GM18873 (cell line): Measurements from ENCODE around the gene LRCH3.
"Not testable (repeated sequence)": the region's sequence is repeated elsewhere in the genome, so short reads cannot be mapped to it uniquely, and the experiment has no call there.

ENCODE experiments used
- ATAC-seq: cut with Tn5 transposase; IDR thresholded peaks from one replicate; pipeline ENCODE4 v1.9.1; 2021; ENCODE audit warnings: mild to moderate bottlenecking, moderate library complexity, moderate number of reproducible peaks; ENCODE audit not compliant: unreplicated experiment, low FRiP score

The LRCH3 gene

DNA sequence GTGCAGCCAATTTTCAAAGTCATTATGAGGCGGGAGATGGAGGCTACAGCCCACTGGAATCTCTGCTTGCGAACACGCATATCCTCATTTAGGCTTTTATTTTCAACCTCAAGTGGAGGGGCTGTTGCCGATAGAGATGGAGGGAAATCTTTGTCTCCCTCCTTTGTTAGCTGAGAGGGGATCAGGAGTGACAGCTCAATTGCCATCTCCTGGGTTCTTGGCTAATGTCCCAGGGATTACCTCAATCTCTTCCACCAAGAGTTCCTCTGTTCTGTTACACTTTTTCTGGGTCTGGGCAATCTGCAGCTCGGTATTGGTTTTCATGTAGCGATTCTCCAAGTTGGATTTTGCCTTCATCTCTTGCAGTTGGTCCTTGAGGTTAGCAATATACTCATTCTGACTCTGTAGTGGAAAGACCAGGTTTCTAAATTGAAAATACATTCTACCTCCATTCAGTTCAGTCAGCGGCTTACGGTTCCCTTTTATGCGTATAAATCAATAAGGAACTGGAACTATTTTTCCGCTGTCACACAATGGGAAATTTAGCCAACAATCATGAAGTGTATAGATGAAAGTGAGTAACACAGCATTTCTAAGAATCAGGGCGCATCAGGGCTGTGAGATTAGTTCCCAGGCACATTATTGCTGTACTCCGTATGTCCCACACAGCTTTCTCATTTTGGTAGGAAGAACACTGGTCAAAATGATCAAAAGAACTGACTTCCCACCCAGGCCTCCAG lies 122.8 kb downstream of the LRCH3 start:
- no peak for ATAC-seq

GRCh38 chr3:197921429-197922275 lies 130.6 kb downstream of the LRCH3 start:
- not testable (repeated sequence) for ATAC-seq

GRCh38 chr3:197926418-197926817 lies 135.4 kb downstream of the LRCH3 start:
- no peak for ATAC-seq

DNA sequence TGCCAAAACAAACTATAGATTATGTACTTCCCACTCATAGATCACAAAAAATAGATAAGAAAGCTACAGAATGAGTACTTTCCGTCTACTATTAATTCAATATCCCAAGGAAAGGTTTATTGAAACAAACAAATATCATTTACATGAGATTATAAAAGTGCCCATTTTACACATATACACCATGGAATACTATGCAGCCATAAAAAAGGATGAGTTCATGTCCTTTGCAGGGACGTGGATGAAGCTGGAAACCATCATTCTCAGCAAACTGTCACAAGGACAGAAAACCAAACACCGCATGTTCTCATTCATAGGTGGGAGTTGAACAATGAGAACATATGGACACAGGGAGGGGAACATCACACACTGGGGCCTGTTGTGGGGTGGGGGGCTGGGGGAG lies 136.5 kb downstream of the LRCH3 start:
- ATAC-seq, result not testable (repeated sequence)

DNA sequence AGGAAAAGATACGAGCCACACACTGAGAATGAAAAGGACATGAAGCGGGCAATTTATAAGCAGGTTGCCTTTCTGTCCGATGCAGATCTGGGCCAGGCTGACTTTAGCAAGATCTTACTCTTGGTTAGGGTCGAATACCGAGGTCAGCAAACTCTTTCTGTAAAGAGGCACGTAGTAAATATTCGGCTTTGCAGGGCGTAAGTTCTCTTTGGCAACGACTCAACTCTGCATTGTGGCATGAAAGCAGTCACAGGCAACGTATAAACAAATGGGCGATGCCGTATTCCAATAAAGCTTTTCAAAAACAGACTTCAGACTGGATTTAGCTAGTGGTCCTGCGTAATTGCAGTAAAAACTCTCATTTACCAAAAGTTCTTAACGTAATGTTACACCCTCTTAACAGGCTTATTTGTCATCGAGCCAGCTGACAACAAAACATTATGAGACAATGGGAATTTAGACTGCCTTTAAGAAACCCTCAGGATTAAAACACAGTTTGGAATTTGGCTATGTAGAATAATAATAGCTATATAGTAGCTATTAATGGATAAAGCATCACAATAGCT lies 145.8 kb downstream of the LRCH3 start:
- ATAC-seq, result no peak
